ENCODE data around the gene MTNR1B.

The MTNR1B gene

DNA sequence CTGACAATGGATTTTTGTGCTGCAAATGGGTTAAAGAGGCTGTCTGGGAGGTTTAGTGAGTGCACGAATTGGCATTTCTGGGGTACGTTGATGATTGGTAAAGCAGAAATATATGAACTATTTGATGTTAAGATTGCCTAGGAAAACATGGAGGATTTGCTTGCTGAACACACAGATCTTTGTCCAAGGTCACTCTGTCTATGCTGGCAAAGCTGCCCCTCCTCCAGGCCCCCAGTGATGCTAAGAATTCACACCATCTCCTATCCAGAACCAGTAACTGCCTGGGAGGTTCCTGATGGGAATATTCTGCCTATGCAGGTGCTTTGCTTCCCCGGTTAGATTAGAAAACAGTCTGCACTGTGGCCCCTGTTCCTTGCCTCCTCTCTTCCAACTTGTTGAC lies 5.8 kb downstream of the MTNR1B start:
- no peak overlapping the region for H3K4me3 ChIP-seq (ENCODE audit: low read length)
- DNase-seq (ENCODE audit: low read depth, low spot score), result no peak

DNA sequence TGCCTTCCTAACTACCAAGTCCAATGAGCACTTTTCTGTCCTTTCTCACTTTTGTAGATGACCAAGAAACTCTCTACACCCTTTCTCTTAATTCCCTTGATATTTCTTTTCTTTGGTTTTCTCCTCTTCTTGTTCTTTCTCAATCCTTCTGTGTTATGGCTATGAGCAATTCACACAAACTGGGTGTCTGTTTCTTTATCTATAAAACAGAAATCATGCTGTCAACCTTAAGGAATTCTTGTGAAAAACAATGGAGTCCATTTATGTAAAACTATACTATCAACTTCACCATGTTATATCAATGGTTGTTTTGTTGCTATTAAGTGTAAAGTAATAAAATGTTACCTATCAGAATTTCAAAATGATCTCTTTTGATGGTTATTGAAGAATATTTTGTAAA lies 7.2 kb downstream of the MTNR1B start:
- no peak overlapping the region for H3K4me3 ChIP-seq (ENCODE audit: low read length)
- no peak for DNase-seq (ENCODE audit: low read depth, low spot score)

DNA sequence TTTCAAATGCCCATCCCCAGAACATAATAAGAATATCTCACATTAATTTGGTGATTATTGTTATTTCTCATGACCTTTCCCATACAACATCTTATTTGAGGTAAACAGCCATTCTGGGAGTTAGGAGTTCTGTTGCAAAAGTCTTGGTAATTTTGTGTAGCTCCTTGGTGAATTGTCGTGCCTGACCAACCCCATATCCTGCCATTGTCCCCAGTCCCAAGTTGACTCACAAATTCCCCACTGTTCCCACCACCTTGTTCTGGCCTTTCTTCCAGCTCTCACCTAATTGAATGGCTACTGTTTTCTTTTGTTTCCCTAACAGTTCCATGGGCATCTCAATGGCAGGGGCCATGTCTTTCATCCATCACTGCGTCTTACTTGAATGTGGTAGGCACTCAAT lies 8.0 kb downstream of the MTNR1B start:
- no peak for DNase-seq (ENCODE audit: low read depth, low spot score)

DNA sequence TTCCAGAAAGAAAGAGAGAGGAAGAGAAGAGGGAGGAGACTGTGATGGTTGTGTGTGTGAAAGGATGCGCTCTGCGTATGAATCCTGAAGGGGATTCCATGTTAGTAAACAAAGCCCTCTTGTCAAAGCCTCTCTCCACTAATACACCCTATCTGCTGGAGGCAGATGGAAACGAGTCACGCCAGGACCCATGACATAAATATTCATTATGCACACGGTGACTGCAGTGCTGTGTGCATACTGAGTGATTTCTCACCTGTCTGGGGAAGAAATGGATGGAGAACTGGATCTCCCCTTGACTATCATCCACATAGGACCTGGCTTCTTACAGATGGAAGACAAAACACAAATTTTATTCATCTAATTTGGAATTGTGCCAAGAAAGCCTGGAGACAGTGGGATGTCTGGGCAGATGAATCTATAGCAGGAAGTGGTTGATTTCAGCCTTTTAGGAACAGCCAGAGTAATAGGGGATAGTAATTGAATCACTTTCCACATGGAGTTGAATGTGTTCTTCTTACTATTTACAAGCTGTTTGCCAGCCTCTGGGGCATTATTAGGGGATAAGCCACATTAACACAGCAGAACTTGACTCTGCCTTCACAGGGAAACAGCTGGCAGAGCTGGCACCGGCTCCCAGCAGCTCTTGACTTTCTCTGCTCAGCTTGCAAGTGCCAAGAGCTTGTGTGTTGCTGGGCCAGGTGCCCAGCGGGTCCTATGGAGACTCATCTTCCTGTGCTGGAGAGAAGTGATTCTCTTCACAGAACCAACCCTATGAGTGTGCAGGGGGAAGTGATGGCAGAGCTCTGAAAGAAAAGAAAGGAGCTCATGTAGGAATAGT lies 9.0 kb downstream of the MTNR1B start:
- DNase-seq (ENCODE audit: low read depth, low spot score), result no peak
- H3K4me3 ChIP-seq (ENCODE audit: low read length), result no peak overlapping the region

More for the DNA sequence above, 8.0 kb downstream of the MTNR1B start:
- H3K4me3 ChIP-seq (ENCODE audit: low read length), result no peak overlapping the region

DNA sequence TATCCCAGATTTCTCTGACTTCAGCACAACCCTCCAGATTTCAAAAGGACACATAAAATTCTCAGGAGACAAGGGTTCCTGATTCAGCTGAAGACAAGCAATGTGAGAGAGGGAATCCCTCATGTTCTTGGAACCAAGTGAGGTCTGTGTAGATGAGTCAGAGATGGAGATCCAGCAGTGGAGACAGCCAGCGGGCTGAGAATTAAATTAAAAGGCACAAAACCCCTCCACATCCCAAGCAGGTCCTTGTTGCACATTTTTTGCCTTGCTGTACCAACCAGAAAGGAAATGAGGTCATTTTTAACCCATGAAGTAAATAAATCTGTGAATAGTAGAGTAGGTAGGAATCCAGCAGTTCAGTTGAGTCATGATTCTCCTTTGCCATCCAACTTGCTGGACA lies 9.7 kb downstream of the MTNR1B start:
- no peak overlapping the region for H3K4me3 ChIP-seq (ENCODE audit: low read length)
- DNase-seq (ENCODE audit: low read depth, low spot score), result no peak

DNA sequence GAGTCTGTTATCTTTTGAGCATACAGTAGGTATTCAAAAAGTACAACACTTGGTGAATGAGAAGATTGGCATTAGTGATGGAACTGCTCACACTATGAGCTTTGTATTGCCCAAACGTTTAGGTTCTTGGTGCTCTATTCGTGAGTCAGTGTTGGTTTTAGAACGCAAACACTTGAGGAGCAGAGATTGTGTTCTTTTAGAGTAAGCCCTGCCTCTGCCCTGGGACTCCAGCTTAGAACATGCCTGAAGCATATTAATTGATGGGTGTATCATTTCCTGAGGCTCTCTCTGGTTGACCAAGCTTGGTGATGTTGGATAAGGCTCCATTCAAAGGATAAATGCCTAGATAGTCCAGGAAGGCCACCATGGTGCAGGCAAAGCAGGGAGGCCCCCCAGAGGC lies 10.9 kb downstream of the MTNR1B start:
- DNase-seq (ENCODE audit: low read depth, low spot score), result no peak
- no peak overlapping the region for H3K4me3 ChIP-seq (ENCODE audit: low read length)

DNA sequence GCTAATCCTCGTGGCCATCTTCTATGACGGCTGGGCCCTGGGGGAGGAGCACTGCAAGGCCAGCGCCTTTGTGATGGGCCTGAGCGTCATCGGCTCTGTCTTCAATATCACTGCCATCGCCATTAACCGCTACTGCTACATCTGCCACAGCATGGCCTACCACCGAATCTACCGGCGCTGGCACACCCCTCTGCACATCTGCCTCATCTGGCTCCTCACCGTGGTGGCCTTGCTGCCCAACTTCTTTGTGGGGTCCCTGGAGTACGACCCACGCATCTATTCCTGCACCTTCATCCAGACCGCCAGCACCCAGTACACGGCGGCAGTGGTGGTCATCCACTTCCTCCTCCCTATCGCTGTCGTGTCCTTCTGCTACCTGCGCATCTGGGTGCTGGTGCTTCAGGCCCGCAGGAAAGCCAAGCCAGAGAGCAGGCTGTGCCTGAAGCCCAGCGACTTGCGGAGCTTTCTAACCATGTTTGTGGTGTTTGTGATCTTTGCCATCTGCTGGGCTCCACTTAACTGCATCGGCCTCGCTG lies 12.1 kb downstream of the MTNR1B start:
- DNase-seq (ENCODE audit: low read depth, low spot score), result no peak
- no peak overlapping the region for H3K4me3 ChIP-seq (ENCODE audit: low read length)

DNA sequence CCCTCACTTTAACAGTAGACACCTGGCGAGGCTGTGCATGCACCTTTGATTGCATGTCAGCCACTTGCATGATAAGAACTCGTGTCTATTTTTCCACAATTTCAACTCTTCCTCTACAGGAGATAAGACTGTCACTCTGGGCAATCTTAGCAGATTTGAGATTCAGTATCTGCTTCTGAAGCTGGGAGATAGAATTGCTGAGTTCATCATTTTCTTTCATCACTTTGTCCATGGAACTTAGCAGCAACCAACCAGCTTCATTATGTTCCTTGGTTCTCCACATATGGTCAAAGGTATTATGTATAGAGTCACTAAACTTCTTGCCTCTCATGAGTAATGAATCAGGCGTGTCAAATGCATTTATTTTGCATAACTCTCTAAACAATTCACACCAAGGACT lies 17.1 kb downstream of the MTNR1B start:
- DNase-seq (ENCODE audit: low read depth, low spot score), result no peak
- no peak overlapping the region for H3K4me3 ChIP-seq (ENCODE audit: low read length)

DNA sequence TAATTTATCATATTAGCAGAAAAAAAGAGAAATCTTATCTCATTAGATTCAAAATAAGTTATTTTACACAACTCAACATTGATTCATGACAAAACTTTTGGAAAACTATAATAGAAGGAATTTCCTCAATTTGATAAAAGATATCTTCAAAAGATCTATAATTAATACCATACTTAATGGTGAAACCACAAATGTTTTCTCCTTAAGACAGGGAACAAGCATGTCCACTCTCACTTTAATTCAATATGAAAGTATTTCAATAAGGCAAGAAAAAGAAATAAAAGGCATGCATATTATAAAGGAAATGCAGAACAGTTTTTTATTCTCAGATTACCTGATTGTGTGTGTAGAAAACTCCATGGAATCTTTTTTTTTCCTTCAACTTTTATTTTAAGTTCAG lies 23.6 kb downstream of the MTNR1B start:
- DNase-seq (ENCODE audit: low read depth, low spot score), result no peak
- H3K4me3 ChIP-seq (ENCODE audit: low read length), result no peak overlapping the region

DNA sequence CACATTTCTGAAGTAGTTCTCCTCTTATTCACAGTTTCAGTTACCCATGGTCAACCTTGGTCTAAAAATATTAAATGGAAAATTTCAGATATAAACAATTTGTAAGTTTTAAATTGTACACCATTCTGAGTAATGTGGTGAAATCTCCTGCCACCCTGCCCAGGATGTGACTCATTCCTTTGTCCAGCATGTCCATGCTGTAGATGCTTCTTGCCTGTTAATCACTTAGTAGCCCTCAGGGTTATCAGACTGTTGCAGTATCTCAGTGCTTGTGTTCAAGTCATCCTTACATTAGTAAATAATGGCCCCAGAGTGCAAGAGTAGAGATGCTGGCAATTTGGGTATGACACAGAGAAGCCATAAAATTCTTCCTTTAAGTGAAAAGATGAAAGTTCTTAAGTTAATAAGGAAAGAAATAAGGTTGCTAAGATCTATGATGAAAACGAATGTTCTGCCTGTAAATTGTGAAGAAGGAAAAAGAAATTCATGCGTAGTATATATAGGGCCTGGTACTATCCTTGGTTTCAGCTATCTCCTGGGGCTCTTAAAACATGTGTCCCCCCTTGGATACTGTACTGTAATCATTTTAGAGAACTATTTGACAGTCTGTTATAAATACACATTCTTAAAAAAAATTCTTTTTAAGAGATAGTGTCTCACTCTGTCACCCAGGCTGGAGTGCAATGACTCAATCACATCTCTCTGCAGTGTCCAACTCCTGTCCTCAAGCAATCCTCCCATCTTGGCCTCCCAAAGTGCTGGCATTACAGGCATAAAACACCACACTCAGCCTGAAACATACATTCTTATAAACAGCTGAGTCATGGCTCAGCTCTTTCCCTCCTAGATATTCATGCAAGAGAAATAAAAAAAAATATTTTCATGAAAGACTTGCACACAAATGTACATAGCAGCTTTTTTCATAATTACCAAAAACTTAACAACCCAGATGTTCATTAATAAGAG lies 31.3 kb downstream of the MTNR1B start:
- no peak for DNase-seq (ENCODE audit: low read depth, low spot score)
- H3K4me3 ChIP-seq (ENCODE audit: low read length), result no peak overlapping the region

DNA sequence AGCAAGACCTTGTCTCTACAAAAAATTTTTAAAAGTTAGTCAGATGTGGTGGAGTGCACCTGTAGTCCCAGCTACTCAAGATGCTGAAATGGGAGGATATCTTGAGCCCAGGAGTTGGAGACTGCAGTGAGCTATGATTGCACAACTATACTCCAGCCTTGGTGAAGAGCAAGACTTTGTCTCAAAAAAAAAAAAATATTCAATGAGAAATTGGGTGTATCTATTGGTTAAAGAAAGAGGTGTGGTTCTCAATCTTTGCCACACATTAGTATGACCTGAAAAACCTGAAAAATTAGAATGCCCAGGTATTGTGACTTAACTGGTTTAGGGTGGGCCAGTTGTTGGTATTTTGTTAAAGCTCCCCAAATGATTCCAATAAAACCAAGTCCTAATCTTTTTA lies 32.4 kb downstream of the MTNR1B start:
- H3K4me3 ChIP-seq (ENCODE audit: low read length), result no peak overlapping the region
- DNase-seq (ENCODE audit: low read depth, low spot score), result no peak

DNA sequence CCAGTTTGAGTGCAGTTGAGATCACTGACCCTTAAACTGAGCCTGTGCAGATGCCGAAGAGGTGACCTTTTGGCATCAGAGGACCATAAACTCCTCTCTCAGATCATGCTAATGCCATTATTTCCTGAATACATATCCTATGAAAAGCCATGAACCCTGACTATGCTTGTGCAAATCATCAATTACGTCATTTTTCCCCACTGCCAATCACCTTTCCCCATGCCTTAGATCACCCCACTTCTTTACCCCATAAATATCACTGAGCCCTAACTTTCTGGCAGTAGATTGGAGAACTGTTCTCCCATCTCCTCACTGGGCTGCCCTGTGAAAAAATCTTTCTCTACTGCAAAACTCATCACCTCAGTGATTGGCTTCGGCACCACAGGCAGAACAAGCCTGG lies 32.9 kb downstream of the MTNR1B start:
- H3K4me3 ChIP-seq (ENCODE audit: low read length), result no peak overlapping the region

DNA sequence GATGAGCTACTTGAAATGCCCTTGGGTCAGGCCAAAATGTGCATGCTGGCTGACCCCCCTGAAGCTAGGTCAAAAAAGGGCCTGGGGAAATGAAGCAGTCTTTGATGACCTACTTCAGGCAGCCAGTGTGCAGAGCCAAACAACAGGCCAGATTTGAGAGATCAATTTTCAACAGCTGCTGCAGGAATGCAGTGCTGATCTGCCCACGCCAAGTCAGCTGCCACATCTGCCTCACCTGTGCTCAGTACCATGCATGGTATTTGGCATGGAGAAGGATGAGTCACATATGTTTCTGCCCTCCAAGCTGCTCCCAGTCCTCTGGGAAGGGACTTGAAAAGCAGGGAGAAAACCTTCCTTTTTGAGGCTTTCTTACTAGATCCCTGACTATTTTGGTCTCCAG lies 35.8 kb downstream of the MTNR1B start:
- no peak overlapping the region for H3K4me3 ChIP-seq (ENCODE audit: low read length)
- no peak for DNase-seq (ENCODE audit: low read depth, low spot score)

More for the DNA sequence above, 32.9 kb downstream of the MTNR1B start:
- no peak for DNase-seq (ENCODE audit: low read depth, low spot score)

DNA sequence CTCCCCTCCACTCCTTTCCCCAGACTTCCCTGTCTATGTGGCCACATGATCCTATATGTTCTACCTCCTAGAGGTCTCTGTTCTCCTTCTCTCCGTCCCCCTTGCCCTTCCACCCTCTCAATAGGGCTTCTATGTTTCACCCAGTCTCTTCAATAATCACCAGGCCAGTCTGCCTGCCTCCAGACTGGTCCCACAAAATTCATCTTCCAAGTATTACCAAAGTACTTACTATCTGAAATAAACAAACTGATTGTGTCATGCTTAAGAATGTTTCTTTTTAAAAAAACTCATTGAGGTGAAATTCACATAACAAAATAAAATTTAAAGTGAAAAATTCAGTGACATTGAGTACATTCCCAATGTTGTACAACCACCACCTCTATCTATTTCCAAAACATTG lies 44.2 kb downstream of the MTNR1B start:
- H3K4me3 ChIP-seq (ENCODE audit: low read length), result no peak overlapping the region
- no peak for DNase-seq (ENCODE audit: low read depth, low spot score)

DNA sequence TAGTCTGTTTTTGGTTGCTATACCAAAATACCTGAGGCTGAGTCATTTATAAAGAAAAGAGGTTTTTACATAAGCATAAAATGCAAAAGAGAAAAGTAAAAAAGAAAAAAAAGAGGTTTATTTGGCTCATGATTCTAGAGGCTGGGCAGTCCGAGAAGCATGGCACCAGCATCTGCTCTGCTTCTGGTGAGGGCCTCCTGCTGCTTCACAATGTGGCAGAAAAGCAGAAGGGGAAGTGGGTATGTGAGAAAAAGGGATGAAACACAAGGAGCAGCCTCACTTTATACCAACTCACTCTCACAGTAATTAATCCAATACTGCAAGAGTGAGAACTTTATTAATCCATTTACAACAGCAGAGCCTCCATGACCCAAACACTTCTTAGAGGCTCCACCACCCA lies 47.1 kb downstream of the MTNR1B start:
- no peak for DNase-seq (ENCODE audit: low read depth, low spot score)
- no peak overlapping the region for H3K4me3 ChIP-seq (ENCODE audit: low read length)

DNA sequence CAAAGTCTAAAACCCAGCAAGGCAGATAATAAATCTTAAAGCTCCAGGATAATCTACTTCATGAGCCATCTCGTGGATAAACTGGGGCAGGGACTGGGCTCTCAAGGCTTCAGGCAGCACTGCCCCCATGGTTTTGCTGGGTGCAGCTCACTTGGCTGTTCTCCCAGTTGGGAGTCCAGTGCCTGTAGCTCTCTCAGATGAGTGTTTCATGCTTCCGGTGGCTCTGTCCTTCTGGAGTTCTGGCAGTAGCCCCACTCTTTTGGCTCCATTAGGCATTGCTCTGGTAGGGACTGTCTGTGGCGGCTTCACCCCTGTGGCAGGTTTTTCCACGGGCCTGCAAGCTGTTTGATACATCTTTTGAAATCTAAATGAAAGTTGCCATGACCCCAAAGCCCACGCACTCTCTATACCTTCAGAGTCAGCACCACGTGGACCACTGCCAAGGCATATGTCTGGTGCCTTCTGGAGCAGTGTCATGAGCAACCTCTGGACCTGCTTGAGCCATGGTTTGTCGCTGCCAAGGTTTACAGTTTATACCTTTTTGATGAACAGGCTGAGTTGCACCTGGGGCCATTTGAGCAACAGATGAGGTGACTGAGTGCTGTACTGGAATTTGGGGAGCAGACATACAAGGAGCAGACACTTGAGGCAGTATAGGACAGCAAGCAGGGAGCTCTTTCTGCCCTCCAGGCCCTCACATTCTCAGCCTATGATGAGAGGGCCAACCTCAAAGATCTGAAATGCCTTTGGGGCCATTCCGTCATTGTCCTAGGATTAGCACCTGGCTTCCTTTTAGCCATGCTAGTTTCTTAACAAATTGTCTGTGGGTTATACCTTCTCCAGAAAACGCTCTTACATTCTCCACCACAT lies 48.6 kb downstream of the MTNR1B start:
- H3K4me3 ChIP-seq (ENCODE audit: low read length), result no peak overlapping the region
- no peak for DNase-seq (ENCODE audit: low read depth, low spot score)

DNA sequence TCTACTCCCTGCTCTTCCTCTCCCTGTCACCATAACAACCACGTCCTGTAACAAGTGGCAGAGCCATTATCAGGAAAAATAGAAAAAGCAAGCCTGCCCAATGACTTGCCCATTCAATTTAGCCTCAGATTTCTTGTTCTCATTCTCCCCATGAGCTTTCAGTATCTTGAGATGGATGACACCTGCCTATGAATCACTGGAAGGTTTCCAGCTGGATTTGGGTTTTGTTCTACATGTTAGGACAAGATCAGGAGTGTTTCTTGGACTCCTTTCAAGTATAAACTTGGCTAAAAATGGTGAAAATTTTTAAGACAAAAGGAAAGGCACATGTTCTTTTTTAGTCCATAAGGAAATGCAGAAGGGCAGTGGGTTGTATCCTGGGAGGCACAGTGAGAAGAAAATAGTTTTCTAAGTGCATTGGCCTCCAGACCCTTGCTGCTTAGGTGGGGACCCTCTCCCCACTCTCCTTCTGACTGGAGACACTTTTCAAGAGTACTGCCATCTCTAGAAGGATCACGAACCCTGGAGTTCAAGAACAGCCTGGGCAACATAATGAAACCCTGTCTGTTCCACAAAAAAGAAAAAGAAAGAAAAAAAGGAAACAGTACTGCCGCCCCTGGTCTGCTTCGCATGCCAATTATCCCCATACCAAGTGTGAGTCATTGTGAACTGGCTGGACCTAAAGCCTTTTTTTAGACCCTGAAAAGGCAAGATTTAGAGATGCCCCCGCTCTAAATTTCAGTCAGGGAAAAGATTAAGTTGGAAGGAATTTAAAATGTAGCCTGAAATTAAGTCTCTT lies 51.0 kb downstream of the MTNR1B start:
- no peak overlapping the region for H3K4me3 ChIP-seq (ENCODE audit: low read length)
- no peak for DNase-seq (ENCODE audit: low read depth, low spot score)

DNA sequence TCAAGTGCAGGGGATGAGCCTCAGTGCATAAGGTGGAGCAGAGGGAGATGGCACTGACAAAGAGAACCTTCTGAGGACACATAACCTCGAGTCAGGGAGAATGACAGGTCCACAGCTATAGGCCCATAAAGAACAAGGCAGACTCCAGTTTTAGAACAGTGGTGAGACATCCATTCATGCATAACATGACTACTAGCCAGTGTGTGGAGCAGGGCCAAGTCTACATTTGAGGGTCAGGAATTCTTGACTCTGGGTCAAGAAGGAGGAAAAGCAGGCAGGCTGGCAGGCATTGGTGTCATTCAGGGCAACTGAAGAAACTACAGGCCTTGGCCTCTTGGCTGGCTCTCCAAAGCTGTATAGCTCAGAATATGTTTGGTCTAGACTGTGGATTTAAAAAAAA lies 54.9 kb downstream of the MTNR1B start:
- no peak for DNase-seq (ENCODE audit: low read depth, low spot score)

More for the DNA sequence above, 54.9 kb downstream of the MTNR1B start:
- no peak overlapping the region for H3K4me3 ChIP-seq (ENCODE audit: low read length)

Data from Jurkat, Clone E6-1 (cell line).